ENCODE results near the gene AKAP13. TPM values are rescaled to one million over a fixed set of nuclear protein-coding genes. Genes with fewer than 3 reads are reported as not detected.

The AKAP13 gene
- total RNA-seq, 2 experiments from 2014 or later = 79.4 to 83.2 TPM

DNA sequence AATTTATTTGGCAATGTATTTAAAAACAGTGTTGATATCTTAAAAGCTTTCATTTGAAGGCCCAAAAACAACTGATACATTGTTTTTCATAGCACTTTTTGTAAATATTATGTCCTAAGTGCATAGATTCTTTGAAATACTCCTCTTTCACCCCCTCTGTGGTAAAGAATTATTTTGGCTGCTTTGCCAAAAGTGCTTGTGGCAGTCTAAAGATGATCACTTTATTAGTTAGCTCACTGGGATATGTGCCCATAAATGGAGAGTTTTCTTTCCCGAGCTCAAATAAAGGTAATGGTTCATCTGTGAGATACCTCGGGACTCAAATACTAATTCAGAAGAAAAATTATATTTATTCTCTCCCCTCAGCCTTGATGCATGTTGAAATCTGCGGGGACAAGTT, 16.7 kb downstream of the AKAP13 start:
- Mint-ChIP-seq H3K27me3 (ENCODE audit: low read depth) (no peaks in the 10 kb centered on the region), H3K36me3 (ENCODE audit: low read depth) (peaks cover 2% of the 10 kb centered on the region), H3K4me3 (no peak overlapping the region), H3K27ac (no peak overlapping the region), H3K9me3 (no peaks in the 10 kb centered on the region), H3K4me1 (ENCODE audit: low read depth) (peaks cover 71% of the 10 kb centered on the region)
- no peak for DNase-seq
- intact Hi-C loops (cut with micrococcal nuclease) = no loop called here
- CTCF ChIA-PET = no interaction called here

DNA sequence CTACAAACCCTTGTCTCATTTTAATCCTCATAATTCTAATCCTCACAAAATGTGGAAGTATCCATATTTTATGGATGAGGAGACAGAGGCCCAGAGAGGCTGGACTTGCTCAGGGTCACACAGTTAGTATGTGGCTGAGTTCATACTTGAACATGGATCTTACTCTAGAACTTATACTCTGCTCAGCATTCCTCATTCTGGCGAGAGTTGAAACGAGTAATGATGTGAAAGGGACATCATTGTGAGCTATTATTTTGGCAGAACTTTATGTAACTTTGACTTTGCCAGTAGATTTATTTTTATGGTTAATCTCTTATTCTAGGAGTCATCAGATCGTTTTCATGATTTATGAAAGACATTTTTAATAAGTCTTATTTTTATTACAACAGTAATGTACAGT, 17.5 kb downstream of the AKAP13 start:
- H3K4me3 Mint-ChIP-seq = no peak overlapping the region
- intact Hi-C loops (cut with micrococcal nuclease) = no loop called here
- H3K27me3 Mint-ChIP-seq (ENCODE audit: low read depth) = no peaks in the 10 kb centered on the region
- H3K27ac Mint-ChIP-seq = no peak overlapping the region
- peaks cover 72% of the 10 kb centered on the region for H3K4me1 Mint-ChIP-seq (ENCODE audit: low read depth)
- no peaks in the 10 kb centered on the region for H3K9me3 Mint-ChIP-seq
- CTCF ChIA-PET = no interaction called here
- H3K36me3 Mint-ChIP-seq (ENCODE audit: low read depth) = peaks cover 2% of the 10 kb centered on the region
- DNase-seq = no peak

DNA sequence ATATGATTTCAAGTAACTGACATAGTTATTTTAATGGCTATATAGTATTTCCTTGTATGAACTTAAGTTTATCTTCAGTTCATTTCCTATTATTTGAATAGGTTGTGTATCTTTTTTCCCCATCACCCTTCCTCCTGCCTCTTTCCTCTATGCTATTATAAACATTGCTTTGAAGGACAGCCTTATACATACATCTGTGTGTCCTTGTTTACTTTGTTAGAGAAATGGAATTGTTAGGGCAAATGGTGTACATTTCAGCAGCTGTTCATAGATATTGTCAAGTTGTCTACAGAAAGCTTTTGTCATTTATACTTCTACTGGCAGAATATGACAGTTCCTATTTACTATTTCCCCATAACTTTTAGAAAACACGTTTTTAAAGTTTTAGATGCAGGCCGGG, 18.4 kb downstream of the AKAP13 start:
- Mint-ChIP-seq H3K4me1 (ENCODE audit: low read depth) (peaks cover 69% of the 10 kb centered on the region), H3K27ac (no peak overlapping the region), H3K9me3 (no peaks in the 10 kb centered on the region), H3K27me3 (ENCODE audit: low read depth) (no peaks in the 10 kb centered on the region), H3K4me3 (no peak overlapping the region), H3K36me3 (ENCODE audit: low read depth) (peaks cover 2% of the 10 kb centered on the region)
- intact Hi-C loops (cut with micrococcal nuclease) = no loop called here
- CTCF ChIA-PET = no interaction called here
- no peak for DNase-seq

DNA sequence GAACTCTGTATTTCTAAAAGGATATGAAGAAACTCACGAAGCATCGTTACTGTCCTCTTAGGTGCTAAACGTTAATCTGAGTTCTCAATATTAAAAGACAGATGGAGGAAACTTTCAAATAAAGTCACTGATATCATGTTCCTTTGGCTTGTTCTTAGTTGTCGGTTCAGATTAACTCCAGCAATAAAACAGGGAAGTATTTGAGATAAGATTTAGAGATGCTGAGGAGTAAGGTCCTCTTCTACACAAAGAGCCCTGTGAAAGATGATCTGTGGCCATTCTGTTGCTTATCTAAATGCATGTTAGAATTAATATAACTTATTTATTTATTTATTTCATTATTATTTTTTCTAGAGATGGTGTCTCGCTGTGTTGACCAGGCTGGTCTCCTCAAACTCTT, 19.2 kb downstream of the AKAP13 start:
- DNase-seq = no peak
- peaks cover 2% of the 10 kb centered on the region for H3K36me3 Mint-ChIP-seq (ENCODE audit: low read depth)
- intact Hi-C loops (cut with micrococcal nuclease) = loop anchor here (10.0 kb wide), 1 partner anchor 745 kb away; the partner anchor contains the start of genes NMB and WDR73
- CTCF ChIA-PET = interaction anchor here (0.9 to 1.1 kb wide), 2 partner anchors 16 to 20 kb away, joined by 4 to 6 read pairs; partner anchors contain the start of gene AKAP13
- H3K9me3 Mint-ChIP-seq = no peaks in the 10 kb centered on the region
- peaks cover 69% of the 10 kb centered on the region for H3K4me1 Mint-ChIP-seq (ENCODE audit: low read depth)
- H3K4me3 Mint-ChIP-seq = no peak overlapping the region
- no peaks in the 10 kb centered on the region for H3K27me3 Mint-ChIP-seq (ENCODE audit: low read depth)
- no peak overlapping the region for H3K27ac Mint-ChIP-seq

DNA sequence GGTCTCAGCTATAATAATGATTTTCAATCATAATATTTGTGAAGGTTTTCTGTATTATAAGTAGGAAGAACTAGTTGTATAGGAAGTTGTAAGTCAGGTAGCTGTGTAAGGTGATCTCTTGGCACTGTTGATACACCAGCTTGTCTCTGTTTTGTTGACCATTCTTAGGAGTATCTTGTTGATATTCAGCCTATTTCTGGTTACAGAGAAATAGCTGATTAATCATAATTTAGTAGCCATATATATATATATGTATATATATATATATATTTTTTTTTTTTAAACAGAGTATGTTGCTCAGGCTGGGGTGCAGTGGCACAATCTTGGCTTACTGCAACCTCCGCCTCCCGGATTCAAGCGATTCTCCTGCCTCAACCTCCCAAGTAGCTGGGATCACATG, 20.2 kb downstream of the AKAP13 start:
- Mint-ChIP-seq H3K27ac (no peak overlapping the region), H3K9me3 (no peaks in the 10 kb centered on the region), H3K4me1 (ENCODE audit: low read depth) (peaks cover 72% of the 10 kb centered on the region), H3K36me3 (ENCODE audit: low read depth) (peaks cover 2% of the 10 kb centered on the region), H3K27me3 (ENCODE audit: low read depth) (no peaks in the 10 kb centered on the region), H3K4me3 (no peak overlapping the region)
- intact Hi-C loops (cut with micrococcal nuclease) = loop anchor here (10.0 kb wide), 1 partner anchor 746 kb away; the partner anchor contains the start of genes NMB and WDR73
- no peak for DNase-seq
- CTCF ChIA-PET = interaction anchor here (0.9 to 1.8 kb wide), 5 partner anchors 12 to 103 kb away, joined by 3 to 10 read pairs (median 5); partner anchors contain the start of gene AKAP13

DNA sequence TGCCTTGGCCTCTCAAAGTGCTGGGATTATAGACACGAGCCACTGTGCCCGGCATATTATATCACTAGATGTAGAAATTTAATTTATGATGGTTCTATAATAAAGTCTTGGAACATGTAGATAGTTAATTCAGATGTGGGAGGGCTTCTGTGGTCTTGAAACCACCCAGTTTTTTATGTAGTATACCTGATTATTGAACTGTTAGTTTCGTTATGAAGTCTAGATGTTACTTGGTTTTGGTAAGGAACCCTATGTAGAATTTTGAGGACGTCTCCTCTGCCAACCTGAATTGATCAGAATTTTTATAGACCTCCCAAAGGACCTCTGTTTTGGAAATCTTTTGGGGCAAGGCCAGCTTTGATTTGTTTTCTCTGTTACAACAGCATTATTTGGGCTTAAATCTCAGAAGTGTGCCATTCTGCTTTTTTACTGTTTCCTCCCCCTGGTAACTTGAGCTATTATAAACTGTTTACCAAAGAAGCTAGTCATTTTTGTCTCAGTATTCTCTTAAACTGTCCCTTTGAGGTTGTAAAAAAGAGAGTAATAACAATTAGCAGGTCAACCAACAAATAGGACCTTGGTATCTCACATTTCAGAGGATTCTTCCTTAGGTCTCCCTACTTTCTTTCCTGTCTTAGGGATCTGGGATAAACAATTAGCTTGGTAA, 20.8 kb downstream of the AKAP13 start:
- no peaks in the 10 kb centered on the region for H3K27me3 Mint-ChIP-seq (ENCODE audit: low read depth)
- CTCF ChIA-PET = interaction anchor here (1.0 to 1.8 kb wide), 4 partner anchors 11 to 103 kb away, joined by 3 to 10 read pairs (median 4); no protein-coding TSS in a partner anchor
- peaks cover 2% of the 10 kb centered on the region for H3K36me3 Mint-ChIP-seq (ENCODE audit: low read depth)
- intact Hi-C loops (cut with micrococcal nuclease) = loop anchor here (10.0 kb wide), 1 partner anchor 746 kb away; the partner anchor contains the start of genes NMB and WDR73
- H3K4me1 Mint-ChIP-seq (ENCODE audit: low read depth) = peaks cover 72% of the 10 kb centered on the region
- H3K4me3 Mint-ChIP-seq = peak overlapping the region; percentile 16
- no peaks in the 10 kb centered on the region for H3K9me3 Mint-ChIP-seq
- no peak for DNase-seq
- H3K27ac Mint-ChIP-seq = peak overlapping the region; percentile 20

DNA sequence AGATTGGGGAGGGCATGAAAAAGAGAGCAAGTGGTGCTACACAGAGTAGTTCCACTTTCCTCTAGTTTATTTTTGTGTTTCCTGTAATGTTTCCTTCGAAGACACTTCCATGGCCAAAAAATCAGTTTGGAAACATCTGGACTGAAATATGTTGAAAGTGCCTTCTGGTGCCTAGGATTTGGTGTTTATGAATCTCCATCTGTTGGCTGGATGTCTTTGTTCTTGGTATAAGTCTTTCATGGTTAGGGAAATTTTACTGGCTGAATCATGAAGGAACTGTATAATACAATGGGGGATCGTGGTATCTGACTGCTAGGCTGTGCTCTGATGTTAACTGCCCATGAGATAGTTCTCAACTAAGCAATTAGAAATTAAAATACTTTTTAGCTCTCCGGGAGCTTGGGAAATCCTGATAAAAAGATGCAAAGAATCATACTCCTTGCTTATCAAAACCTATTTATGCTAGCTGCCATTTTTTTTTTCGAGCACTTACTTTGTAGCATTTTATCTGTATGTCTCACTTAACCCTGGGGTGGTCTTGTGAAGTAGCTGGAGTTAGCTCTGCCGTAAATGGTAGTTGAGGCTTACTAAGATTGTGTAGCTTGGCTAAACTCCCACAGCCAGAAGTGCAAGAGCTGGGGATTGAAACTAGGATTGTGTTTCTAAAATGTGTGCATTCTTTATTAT, 21.9 kb downstream of the AKAP13 start:
- H3K27me3 Mint-ChIP-seq (ENCODE audit: low read depth) = no peaks in the 10 kb centered on the region
- peak overlapping the region; percentile 26 for H3K4me3 Mint-ChIP-seq
- H3K27ac Mint-ChIP-seq = peak overlapping the region; percentile 20
- H3K9me3 Mint-ChIP-seq = no peaks in the 10 kb centered on the region
- H3K4me1 Mint-ChIP-seq (ENCODE audit: low read depth) = peaks cover 77% of the 10 kb centered on the region
- no peak for DNase-seq
- intact Hi-C loops (cut with micrococcal nuclease) = loop anchor here (10.0 kb wide), 1 partner anchor 748 kb away; the partner anchor contains the start of genes NMB and WDR73
- H3K36me3 Mint-ChIP-seq (ENCODE audit: low read depth) = peaks cover 2% of the 10 kb centered on the region
- CTCF ChIA-PET = interaction anchor here (3.9 to 4.1 kb wide), 2 partner anchors 11 to 21 kb away, joined by 13 to 24 read pairs; partner anchors contain the start of gene AKAP13

DNA sequence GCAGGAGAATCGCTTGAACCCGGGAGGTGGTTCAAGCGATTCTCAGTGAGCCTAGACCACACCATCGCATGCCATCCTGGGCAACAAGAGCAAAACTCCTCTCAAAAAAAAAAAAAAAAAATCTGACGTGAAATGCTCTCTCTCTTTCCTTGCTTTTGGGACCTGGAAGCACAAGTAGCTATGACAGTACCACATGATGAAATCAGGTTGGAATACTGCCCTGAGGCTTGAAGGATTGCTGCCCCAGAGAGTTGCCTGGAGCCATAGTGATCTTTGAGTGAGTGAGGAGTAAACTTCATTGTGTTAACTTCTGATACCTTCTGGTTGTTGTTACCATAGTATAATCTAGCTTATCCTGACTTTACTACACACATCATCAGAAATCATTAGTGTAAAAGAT, 23.3 kb downstream of the AKAP13 start:
- CTCF ChIA-PET = interaction anchor here (0.6 to 4.1 kb wide), 7 partner anchors 10 to 671 kb away, joined by 3 to 24 read pairs (median 6); partner anchors contain the start of gene AKAP13
- no peak overlapping the region for H3K27ac Mint-ChIP-seq
- peaks cover 2% of the 10 kb centered on the region for H3K36me3 Mint-ChIP-seq (ENCODE audit: low read depth)
- H3K4me1 Mint-ChIP-seq (ENCODE audit: low read depth) = peaks cover 80% of the 10 kb centered on the region
- no peak overlapping the region for H3K4me3 Mint-ChIP-seq
- intact Hi-C loops (cut with micrococcal nuclease) = loop anchor here (10.0 kb wide), 1 partner anchor 749 kb away; the partner anchor contains the start of genes NMB and WDR73
- DNase-seq = no peak
- no peaks in the 10 kb centered on the region for H3K27me3 Mint-ChIP-seq (ENCODE audit: low read depth)
- no peaks in the 10 kb centered on the region for H3K9me3 Mint-ChIP-seq

DNA sequence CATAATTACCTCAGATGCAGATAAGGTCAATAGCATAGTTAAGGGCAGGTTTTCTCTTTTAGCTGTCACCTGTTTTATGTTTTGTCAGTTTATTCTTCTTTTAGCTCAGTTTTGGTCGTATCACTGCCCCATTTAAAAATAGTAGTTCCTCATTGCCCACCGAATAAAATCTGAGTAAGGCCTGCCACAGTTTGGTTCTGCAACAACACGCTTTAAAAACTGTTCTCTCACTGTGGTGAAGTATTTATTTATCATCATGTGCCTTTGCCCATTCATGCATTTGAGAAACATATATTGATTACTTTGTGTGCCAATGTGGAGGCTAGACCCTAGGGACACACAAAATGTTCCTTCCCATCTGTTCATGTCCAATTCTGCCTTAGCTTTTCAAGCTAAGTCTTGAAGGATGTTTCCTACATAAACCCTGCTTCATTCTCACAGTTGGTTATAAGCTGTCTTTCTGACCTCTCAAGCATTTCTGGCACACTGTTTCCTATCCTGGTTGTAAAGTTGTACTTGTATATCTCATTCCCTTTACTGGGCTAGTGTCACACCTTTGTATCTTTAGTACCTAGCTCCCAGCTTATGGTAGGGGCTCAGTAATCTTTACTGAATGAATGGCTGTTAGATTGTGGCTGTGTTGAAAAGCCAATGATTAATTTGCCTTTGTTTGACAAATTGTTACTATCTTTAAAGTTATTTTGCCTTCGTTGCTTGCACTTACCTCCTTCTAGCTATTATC, 23.9 kb downstream of the AKAP13 start:
- Mint-ChIP-seq H3K27me3 (ENCODE audit: low read depth) (no peaks in the 10 kb centered on the region), H3K4me3 (peak overlapping the region; percentile 38), H3K27ac (peak overlapping the region; percentile 80), H3K9me3 (no peaks in the 10 kb centered on the region), H3K4me1 (ENCODE audit: low read depth) (peaks cover 79% of the 10 kb centered on the region), H3K36me3 (ENCODE audit: low read depth) (peaks cover 2% of the 10 kb centered on the region)
- CTCF ChIA-PET = interaction anchor here (0.6 to 4.1 kb wide), 7 partner anchors 9 to 84 kb away, joined by 3 to 24 read pairs (median 6); partner anchors contain the start of gene AKAP13
- intact Hi-C loops (cut with micrococcal nuclease) = loop anchor here (10.0 kb wide), 1 partner anchor 750 kb away; the partner anchor contains the start of genes NMB and WDR73
- DNase-seq = no peak

DNA sequence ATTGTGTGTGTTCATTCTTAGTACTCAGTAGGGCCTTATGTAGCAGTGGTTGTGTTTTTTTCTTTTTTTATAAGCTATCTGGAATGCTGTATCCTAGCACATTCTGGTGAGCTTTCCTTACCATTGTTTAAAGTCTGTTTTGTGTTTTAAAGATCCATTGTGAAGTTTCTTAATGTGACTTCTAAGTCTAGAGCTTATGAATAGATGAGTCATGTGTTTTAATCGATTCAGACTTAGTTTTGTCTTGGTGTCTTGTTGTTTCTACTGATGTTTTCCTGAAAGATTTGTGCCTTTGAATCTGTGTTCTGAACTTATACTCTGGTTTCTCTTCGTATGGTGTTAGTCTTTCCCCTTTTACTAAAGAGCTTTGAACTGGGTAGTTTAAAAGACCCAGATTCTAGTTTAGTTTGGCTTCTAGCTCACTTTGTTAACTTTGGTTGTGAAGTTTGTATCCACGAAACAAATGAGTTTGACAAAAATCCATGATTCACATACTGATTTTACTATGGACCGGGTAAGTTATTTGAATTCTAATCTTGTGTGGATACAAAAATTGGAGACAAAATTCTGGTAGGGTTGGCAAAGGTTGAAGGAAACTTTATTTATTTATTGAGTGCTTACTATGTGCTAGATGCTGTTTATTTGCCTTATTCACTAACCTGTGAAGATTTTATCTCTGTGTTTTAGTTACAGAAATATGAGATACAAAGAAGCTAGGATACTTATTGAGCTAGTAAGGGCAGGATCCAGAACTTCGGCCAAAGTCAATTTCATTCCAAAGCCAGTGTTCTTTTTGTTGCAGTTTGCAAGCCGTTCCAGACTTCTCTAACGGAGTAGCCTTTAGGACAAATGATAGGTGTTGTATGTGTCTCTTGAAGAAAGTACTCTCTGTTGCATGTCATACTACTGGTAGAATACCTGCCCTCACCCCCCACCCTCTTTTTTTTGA, 24.8 kb downstream of the AKAP13 start:
- intact Hi-C loops (cut with micrococcal nuclease) = loop anchor here (1.0 to 10.0 kb wide), 3 partner anchors 8 to 750 kb away; partner anchors contain the start of genes NMB and WDR73
- CTCF ChIA-PET = interaction anchor here (1.2 to 4.1 kb wide), 4 partner anchors 8 to 83 kb away, joined by 3 to 24 read pairs (median 10); partner anchors contain the start of gene AKAP13

DNA sequence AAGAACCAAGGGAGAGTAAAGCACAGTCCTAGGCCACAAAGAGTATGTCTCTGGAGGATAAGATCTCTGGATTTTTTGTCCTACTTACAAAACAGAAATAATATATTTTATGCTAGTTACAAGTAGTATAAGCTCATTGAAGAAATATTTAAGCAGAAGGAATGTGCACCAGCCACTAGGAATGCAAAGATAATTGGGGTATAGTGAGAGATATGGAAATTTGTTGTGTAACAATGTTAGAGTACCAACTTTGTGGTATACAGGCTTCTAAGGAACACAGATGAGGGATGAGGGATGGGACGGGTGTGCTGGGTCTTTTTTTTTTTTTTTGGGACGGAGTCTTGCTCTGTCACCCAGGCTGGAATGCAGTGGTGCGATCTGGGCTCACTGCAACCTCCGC, 26.5 kb downstream of the AKAP13 start:
- no peak for DNase-seq
- CTCF ChIA-PET = interaction anchor here (0.7 kb wide), 1 partner anchor 12 kb away, joined by 3 read pairs; no protein-coding TSS in a partner anchor
- intact Hi-C loops (cut with micrococcal nuclease) = loop anchor here (5.0 to 10.0 kb wide), 2 partner anchors 210 to 752 kb away; partner anchors contain the start of genes NMB and WDR73
- peaks cover 86% of the 10 kb centered on the region for H3K4me1 Mint-ChIP-seq (ENCODE audit: low read depth)
- H3K27ac Mint-ChIP-seq = peak overlapping the region; percentile 60
- H3K4me3 Mint-ChIP-seq = no peak overlapping the region
- H3K36me3 Mint-ChIP-seq (ENCODE audit: low read depth) = no peaks in the 10 kb centered on the region
- H3K27me3 Mint-ChIP-seq (ENCODE audit: low read depth) = no peaks in the 10 kb centered on the region
- H3K9me3 Mint-ChIP-seq = no peaks in the 10 kb centered on the region

More for the DNA sequence above, 24.8 kb downstream of the AKAP13 start:
- no peak for DNase-seq
- Mint-ChIP-seq H3K27me3 (ENCODE audit: low read depth) (no peaks in the 10 kb centered on the region), H3K4me3 (peak overlapping the region; percentile 38), H3K27ac (peak overlapping the region; percentile 80), H3K4me1 (ENCODE audit: low read depth) (peaks cover 82% of the 10 kb centered on the region), H3K9me3 (no peaks in the 10 kb centered on the region), H3K36me3 (ENCODE audit: low read depth) (peaks cover 2% of the 10 kb centered on the region)
